UCSD-AML1 (cell line): Measurements from ENCODE around the gene RAB40B.

Experiments used
- DNase-seq: peaks from one replicate; lab custom pipeline; 2025; ENCODE audit not compliant: unreplicated experiment; lab: John Stamatoyannopoulos, UW

RAB40B gene

DNA sequence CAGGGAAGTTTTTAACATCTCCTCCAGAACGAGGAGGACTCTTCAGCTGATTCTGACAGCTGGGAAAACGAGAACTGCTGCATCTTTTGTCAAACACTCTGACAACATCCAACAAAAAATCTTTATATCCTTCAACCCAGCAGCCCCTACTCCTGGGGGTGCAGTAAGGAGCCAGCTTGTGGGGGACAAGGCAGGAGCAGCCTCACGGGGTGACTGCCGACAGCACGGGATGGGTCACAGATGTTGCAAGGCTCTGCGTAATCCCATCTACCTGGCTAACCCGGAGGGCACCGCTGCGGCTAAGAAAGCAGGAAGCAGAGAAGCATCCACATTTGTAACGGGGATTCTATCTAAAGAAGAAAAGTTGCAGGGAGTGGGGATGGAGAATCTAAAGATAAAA, 78.9 kb downstream of the RAB40B start:
- DNase-seq = no peak

DNA sequence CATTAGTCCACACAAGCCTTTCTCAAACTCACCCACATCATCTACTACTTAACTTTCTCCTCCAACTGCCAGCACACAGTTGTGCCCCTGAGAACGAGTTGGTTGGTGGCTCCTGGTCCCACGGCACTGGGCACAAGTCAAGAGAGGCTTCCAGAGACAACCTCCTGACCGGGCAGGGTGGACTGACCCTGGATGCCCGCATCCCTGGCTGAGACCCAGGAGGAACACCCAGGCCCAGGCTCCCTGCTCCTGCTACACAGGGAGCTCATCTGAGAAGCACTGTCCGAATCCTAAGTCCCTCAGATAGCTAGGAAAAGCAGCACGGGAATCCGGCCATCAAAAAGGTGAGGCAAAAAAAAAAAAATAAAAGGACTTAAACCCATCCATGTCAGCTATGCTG, 79.3 kb downstream of the RAB40B start:
- no peak for DNase-seq

DNA sequence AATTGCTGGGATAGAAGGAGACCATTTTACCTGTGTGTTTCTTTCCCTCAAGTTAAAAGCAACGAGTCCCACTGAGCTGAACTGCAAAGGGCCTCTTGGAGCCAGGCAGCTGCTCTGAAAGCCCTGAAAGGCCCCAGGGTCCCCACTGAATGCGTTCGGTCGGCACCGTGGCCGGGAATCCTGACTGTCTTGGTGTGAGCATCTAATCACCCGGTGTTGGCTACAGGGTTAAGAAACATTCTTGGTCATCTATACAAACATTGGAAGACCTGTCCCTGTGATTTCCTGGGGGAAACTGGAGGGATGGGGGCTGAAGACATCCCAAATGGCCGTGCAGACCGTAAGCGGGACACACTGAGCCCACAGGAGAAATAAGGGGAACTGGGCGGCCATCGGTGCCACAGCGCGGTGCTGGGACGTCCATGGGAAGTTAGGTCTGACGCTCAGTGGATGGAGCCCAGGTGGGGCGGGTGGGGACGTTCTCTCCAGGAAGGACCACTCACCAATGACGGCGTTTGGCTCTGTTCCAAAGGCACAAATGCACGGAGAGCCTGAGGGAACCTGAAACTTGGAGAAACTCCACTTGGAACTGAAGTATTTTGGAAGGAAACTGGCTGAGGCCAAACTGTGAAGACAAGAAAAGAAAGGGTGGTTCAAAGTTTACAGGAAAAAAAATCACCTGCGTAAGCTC, 82.3 kb downstream of the RAB40B start:
- no peak for DNase-seq

DNA sequence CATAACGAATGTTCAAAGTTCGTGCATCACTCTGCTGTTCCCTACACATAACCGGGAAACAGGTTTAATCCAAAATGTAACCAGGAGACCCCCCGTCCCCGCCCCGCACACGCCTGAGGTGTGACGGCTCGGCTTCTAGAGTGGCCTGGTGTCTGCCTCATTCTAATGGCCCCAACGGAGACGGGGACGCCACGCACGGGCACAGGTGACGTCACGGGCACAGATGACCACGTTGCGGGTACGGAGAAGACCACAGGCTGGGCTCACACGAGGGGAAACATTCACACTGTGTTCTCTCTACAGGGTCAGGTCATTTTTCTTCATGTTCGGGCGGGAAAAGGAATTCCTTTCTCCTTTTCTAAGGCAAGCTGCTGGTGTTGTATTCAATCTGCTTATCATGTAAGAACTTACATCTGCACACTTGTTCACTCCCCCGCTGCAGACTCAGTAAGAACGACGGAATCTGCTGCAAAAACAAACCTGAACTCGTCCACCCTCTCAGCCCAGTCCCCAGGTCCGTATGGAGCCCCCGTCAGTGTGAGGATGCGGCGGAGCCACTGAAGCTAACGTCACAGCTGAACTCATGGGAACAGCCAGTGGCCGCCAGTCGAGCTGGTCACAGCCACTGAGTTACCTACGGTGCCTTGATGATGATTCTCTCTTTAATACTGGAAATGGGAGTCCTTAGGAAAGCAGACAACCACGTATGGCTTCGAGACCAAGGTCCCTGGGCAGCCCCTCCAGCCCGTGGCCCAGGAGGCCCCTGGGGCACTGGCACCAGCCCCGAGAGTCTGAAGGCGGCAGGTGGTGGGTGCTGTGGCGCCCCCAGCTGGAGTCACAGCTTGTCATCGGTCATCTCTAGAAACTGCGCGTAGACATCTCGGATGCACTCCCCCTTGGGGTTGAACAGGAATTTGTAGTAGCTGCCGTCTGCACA, 83.1 kb downstream of the RAB40B start:
- peak; percentile 21 for DNase-seq

DNA sequence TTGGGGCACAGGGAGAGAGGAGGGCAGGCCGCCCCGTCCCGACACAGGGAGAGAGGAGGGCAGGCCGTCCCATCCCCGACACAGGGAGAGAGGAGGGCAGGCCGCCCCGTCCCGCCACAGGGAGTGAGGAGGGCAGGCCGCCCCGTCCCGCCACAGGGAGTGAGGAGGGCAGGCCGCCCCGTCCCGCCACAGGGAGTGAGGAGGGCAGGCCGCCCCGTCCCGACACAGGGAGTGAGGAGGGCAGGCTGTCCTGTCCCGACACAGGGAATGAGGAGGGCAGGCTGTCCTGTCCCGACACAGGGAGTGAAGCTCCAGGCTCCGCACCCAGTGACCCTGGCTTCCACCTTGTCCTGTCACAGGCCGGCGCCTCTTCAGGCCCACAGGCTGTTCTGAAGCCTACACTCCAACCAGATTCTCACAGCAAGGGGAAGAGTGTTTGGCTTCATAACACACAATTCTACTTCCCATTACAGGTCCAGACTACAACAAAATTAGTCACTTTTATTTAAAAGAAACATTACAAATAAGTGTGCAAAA, 84.3 kb downstream of the RAB40B start:
- DNase-seq = no peak

DNA sequence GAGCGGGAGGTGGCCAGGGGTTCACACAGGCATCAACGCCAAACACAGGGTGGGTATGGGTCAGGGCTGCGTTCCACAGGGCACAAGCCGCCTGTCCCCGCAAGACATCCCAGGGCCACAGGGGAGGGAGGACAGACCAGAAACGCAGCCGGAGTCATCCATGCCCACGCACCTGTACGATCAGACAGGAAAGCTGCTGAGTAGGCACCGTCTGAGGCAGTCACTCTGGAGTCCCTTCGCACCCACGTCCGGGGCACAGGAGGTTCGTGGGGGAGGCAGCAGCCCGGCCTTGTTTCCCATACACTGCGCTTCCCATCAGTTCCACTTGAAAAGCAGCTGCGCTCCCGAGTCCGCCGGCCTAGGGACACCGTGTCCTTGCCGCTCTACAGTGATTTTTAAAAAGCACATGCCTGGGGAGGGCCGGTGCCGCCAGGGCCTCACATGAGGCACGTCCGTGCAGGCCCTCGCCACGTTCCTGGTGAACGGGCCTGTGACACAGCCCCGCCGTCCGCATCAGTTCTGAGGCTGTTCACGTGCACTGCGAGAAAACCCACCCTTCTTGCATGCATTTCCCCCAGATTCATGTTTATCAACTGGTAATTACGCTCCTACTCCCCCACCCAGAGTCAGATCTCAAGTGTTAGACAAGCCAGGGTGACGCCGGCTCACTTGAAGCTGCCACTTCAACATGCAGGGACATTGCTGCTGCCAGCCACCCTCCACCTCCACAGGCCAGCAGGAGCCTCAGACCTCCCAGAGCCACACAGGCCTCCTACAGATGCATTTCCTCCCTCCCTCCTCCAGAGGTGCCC, 85.0 kb downstream of the RAB40B start:
- no peak for DNase-seq

DNA sequence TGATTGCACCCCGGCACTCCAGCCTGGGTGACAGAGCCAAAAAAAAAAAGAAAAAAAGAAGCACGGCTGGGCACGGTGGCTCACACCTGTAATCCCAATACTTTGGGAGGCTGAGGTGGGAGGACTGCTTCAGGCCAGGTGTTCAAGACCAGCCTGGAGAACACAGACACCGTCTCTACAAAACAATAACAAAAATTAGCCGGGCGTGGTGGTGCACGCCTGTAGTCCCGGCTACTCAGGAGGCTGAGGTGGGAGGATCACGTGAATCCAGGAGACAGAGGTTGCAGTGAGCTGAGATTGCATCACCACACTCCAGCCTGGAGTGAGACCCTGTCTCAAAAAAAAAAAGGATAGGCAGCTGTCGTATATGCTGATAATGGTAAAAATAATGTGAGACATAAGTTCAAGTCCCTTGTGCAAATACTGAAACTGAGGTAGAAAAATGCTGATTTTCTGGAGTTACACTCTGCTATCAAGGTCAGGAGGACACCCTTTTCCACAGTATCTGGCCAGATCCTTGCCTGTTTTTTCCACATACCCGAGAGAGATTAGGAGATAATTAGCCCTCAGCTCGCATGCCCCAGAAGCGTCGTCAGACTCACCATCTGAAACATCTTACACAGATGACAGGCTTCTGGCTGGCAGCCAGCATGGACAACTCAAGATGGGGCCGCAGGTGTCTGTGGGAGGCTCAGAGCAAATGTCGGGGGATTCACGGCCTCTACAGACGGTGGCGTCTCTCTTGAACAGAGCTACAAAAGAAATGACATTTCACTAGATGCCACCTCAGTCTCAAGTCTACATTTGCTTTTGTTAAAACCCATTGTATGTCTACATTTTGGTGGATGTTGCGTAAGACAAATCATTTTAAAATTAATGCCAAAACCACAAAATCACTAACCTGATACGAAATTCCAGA, 87.1 kb downstream of the RAB40B start:
- no peak for DNase-seq

DNA sequence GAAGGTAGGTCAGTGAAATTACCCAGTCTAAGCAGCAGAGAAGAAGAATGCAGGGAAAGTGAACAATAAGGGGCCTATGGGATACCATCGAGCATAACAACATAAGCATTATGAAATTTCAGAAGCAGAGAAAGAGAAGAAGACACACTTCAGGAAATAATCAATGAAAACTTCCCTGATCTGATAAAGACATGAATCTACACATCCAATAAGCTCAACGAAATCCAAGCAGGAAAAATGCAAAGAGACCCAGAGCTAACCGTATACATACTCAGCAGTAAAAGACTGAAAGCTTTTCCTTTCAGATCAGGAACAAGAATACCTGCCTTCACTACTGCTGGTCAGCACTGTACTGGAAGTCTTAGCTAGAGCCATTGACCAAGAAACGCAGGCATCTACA, 88.8 kb downstream of the RAB40B start:
- no peak for DNase-seq

DNA sequence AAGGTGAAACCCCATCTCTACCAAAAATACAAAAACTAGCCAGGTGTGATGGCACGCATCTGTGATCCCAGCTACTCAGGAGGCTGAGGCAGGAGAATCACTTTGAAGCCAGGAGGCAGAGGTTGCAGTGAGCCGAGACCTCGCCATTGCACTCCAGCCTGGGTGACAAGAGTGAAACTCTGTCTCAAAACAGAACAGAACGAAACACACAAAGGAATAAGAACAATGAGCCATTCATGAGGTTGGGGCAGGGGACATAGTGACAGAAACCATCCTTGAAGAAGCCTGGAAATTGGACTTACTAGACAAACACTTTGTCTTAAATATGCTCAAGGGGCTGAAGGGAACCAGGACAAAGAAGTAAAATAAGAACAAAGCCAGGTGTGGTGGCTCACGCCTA, 89.7 kb downstream of the RAB40B start:
- no peak for DNase-seq

DNA sequence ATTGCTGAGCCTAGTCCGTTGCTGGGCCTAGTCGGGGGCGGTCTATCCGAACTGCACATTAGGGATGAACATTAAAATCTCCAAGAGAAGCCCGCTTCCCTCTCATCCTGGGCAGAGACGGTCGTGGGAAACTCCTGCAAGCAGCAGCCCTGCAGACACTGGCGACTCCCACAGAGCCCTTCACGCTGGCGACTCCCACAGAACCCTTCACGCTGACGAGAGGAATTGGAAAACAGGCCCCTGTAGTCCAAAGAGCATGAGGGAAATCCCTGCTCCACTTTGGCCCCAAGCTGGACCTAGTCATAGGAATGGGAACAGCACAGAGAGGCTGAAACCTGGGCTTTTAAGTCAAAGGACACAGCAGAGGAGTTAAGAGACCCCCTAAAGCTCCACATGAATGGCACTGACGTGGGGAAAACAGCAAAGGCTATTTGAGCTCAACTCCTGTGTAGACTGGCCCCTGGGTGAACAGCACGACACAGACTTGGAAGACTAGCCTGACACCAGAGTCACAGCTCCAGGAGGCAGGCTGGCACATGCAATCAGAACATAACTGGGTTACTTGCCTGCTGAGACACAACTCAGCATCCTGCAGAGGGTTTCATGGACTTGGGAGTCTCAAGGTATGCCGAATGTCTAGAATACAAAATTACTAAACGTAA, 92.4 kb downstream of the RAB40B start:
- no peak for DNase-seq
